Hepatocyte (in vitro differentiated cells): ENCODE results near the gene SLC39A8. TPM values are rescaled to one million over a fixed set of nuclear protein-coding genes. Genes with fewer than 3 reads are reported as not detected.
"Not testable (repeated sequence)": the region's sequence is repeated elsewhere in the genome, so short reads cannot be mapped to it uniquely, and the experiment has no call there.

Experiments
- DNase-seq: peaks from one replicate; pipeline ENCODE4 v3.0.0-alpha.2; 2016; ENCODE audit warnings: low spot score
- H2AFZ ChIP-seq: fragments of 200-600 bp; sonication (generic); 2 replicates; pipeline ENCODE4 v1.6.0; 2016; ENCODE audit warnings: antibody characterized with exemption, mild to moderate bottlenecking
- H3K27ac ChIP-seq: fragments of 200-600 bp; sonication (generic); 2 replicates; pipeline ENCODE4 v1.5.1; 2016; ENCODE audit warnings: mild to moderate bottlenecking
- H3K27me3 ChIP-seq: fragments of 200-600 bp; sonication (generic); 2 replicates; pipeline ENCODE4 v1.6.1; 2016
- H3K36me3 ChIP-seq: fragments of 200-600 bp; sonication (generic); replicated peaks from 2 replicates; pipeline ENCODE4 v1.5.1; 2016; ENCODE audit warnings: low read depth; ENCODE audit not compliant: insufficient read depth
- H3K4me1 ChIP-seq: fragments of 200-600 bp; sonication (generic); 2 replicates; pipeline ENCODE4 v1.5.1; 2016; ENCODE audit warnings: mild to moderate bottlenecking, moderate library complexity; ENCODE audit not compliant: insufficient read depth
- H3K4me2 ChIP-seq: fragments of 200-600 bp; sonication (generic); 2 replicates; pipeline ENCODE4 v1.6.0; 2016
- H3K4me3 ChIP-seq: fragments of 200-600 bp; sonication (generic); 2 replicates; pipeline ENCODE4 v1.5.1; 2016; ENCODE audit warnings: mild to moderate bottlenecking
- H3K79me2 ChIP-seq: fragments of 200-600 bp; sonication (generic); 2 replicates; pipeline ENCODE4 v1.6.0; 2017; ENCODE audit warnings: mild to moderate bottlenecking
- H3K9me2 ChIP-seq: fragments of 200-600 bp; sonication (generic); replicated peaks from 2 replicates; pipeline ENCODE4 v1.6.0; 2017; ENCODE audit warnings: mild to moderate bottlenecking; ENCODE audit not compliant: insufficient read depth
- H3K9me3 ChIP-seq: fragments of 200-600 bp; sonication (generic); 2 replicates; pipeline ENCODE4 v1.5.1; 2016; ENCODE audit warnings: low read depth, mild to moderate bottlenecking
- H4K20me1 ChIP-seq: fragments of 200-600 bp; sonication (generic); 2 replicates; pipeline ENCODE4 v1.6.0; 2016; ENCODE audit warnings: mild to moderate bottlenecking; ENCODE audit not compliant: insufficient read depth, poor library complexity, severe bottlenecking
- CTCF ChIP-seq: fragments of 200-600 bp; sonication (generic); IDR thresholded peaks from 2 replicates; pipeline ENCODE4 v1.5.1; 2016; ENCODE audit warnings: antibody characterized with exemption, mild to moderate bottlenecking; ENCODE audit not compliant: poor library complexity
- EZH2 ChIP-seq: fragments of 200-600 bp; sonication (generic); IDR thresholded peaks from 2 replicates; pipeline ENCODE4 v1.6.1; 2016; ENCODE audit warnings: antibody characterized with exemption, mild to moderate bottlenecking, borderline replicate concordance
- EZH2phosphoT487 ChIP-seq: fragments of 200-600 bp; sonication (generic); IDR thresholded peaks from one replicate; pipeline ENCODE4 v1.6.1; 2018; ENCODE audit warnings: antibody characterized with exemption, mild to moderate bottlenecking, low read depth, moderate library complexity; ENCODE audit not compliant: unreplicated experiment, severe bottlenecking
- whole genome bisulfite sequencing: methylation state at CpG from one replicate; pipeline ENCODE4 v1.1.6; 2016; ENCODE audit warnings: low lambda C conversion rate; ENCODE audit errors: missing lambda C conversion rate; 5-methylcytosine and 5-hydroxymethylcytosine counted together
- polyA plus RNA-seq: library from polyadenylated mRNA; unstranded; fragments of >200 nt; fragmentation: Nextera tagmentation; extraction: Ambion mirVana; gene quantifications from 2 replicates; pipeline ENCODE4 v1.2.1, GENCODE V29; 2016
- total RNA-seq: library from RNA; depleted of rRNA; stranded (reverse); fragments of >200 nt; gene quantifications from 2 replicates; pipeline ENCODE4 v1.2.3, GENCODE V29; 2014

Gene SLC39A8
- total and polyA plus RNA-seq, 2 experiments from 2014 or later = 15.9 to 22.3 TPM

- no peaks in the 10 kb centered on the region for H3K9me3 ChIP-seq
- H3K4me1 ChIP-seq = no peaks in the 10 kb centered on the region
- H3K4me2 ChIP-seq = no peak overlapping the region
- H2AFZ ChIP-seq = no peak overlapping the region
- no peak overlapping the region for H3K4me3 ChIP-seq
- no peaks in the 10 kb centered on the region for H3K79me2 ChIP-seq
- no peaks in the 10 kb centered on the region for H3K27me3 ChIP-seq
- whole genome bisulfite sequencing = 13% methylated on average over 2 of the region's 2 CpGs
- TF ChIP-seq EZH2phosphoT487 (no peak), CTCF (no peak), EZH2 (no peak)
- DNase-seq = no peak
- no peak overlapping the region for H3K27ac ChIP-seq
- no peaks in the 10 kb centered on the region for H3K9me2 ChIP-seq
- no peaks in the 10 kb centered on the region for H3K36me3 ChIP-seq
- no peaks in the 10 kb centered on the region for H4K20me1 ChIP-seq
Observed at GRCh38 chr4:102387552-102388150, 42.4 kb upstream of the SLC39A8 start.

- no peak overlapping the region for H2AFZ ChIP-seq
- no peak overlapping the region for H3K4me2 ChIP-seq
- no peak overlapping the region for H3K4me3 ChIP-seq
- no peaks in the 10 kb centered on the region for H3K9me2 ChIP-seq
- DNase-seq = no peak
- no peaks in the 10 kb centered on the region for H4K20me1 ChIP-seq
- no peaks in the 10 kb centered on the region for H3K79me2 ChIP-seq
- TF ChIP-seq CTCF (no peak), EZH2 (no peak), EZH2phosphoT487 (no peak)
- no peaks in the 10 kb centered on the region for H3K9me3 ChIP-seq
- no peaks in the 10 kb centered on the region for H3K36me3 ChIP-seq
- WGBS = 93% methylated on average over 3 of the region's 3 CpGs
- no peak overlapping the region for H3K27ac ChIP-seq
- no peaks in the 10 kb centered on the region for H3K4me1 ChIP-seq
- H3K27me3 ChIP-seq = no peaks in the 10 kb centered on the region
Observed at GRCh38 chr4:102386966-102387365, 41.7 kb upstream of the SLC39A8 start.

- not testable (repeated sequence) for H3K27ac ChIP-seq, H3K79me2 ChIP-seq, H3K9me3 ChIP-seq, H3K4me3 ChIP-seq, H3K9me2 ChIP-seq, H3K36me3 ChIP-seq, H4K20me1 ChIP-seq, H2AFZ ChIP-seq, DNase-seq, H3K4me2 ChIP-seq, H3K27me3 ChIP-seq, H3K4me1 ChIP-seq
- WGBS = 75% methylated on average over 10 of the region's 10 CpGs
Observed at GRCh38 chr4:102380253-102380652, 35.0 kb upstream of the SLC39A8 start.

GRCh38 chr4:102362922-102363432 is 17.7 kb upstream of the SLC39A8 start:
- Histone ChIP-seq H3K4me1 (no peaks in the 10 kb centered on the region), H3K9me3 (no peaks in the 10 kb centered on the region), H3K27me3 (no peaks in the 10 kb centered on the region), H3K27ac (no peak overlapping the region), H2AFZ (no peak overlapping the region), H3K4me2 (no peak overlapping the region), H3K9me2 (no peaks in the 10 kb centered on the region), H3K79me2 (no peaks in the 10 kb centered on the region), H3K4me3 (no peak overlapping the region), H4K20me1 (no peaks in the 10 kb centered on the region), H3K36me3 (no peaks in the 10 kb centered on the region)
- no peak for TF ChIP-seq EZH2
- no peak for TF ChIP-seq EZH2phosphoT487
- TF ChIP-seq CTCF = no peak
- DNase-seq = no peak
- WGBS = 92% methylated on average over 2 of the region's 2 CpGs
